Measurements from ENCODE around the gene ZNF668.
A peak's percentile ranks its signal among the peaks of the same experiment; 100 is the strongest.

Gene ZNF668

GRCh38 chr16:31073970-31074813, at the start of gene ZNF668, which contains the start of gene ZNF646:
ZNF668 (minus strand) TSS chr16:31074240; CDS start chr16:31064459, 9,781 bp downstream.
ZNF646 (plus strand) TSS chr16:31074422; CDS start chr16:31076325, 1,903 bp downstream.
- DNase-seq, result peak; percentile 100

- DNase-seq, result no peak
These were observed 46.1 kb upstream of the ZNF668 start for GRCh38 chr16:31120129-31120528.

GRCh38 chr16:31118223-31119155, 44.4 kb upstream of the ZNF668 start:
- peak; percentile 51 for DNase-seq

DNA sequence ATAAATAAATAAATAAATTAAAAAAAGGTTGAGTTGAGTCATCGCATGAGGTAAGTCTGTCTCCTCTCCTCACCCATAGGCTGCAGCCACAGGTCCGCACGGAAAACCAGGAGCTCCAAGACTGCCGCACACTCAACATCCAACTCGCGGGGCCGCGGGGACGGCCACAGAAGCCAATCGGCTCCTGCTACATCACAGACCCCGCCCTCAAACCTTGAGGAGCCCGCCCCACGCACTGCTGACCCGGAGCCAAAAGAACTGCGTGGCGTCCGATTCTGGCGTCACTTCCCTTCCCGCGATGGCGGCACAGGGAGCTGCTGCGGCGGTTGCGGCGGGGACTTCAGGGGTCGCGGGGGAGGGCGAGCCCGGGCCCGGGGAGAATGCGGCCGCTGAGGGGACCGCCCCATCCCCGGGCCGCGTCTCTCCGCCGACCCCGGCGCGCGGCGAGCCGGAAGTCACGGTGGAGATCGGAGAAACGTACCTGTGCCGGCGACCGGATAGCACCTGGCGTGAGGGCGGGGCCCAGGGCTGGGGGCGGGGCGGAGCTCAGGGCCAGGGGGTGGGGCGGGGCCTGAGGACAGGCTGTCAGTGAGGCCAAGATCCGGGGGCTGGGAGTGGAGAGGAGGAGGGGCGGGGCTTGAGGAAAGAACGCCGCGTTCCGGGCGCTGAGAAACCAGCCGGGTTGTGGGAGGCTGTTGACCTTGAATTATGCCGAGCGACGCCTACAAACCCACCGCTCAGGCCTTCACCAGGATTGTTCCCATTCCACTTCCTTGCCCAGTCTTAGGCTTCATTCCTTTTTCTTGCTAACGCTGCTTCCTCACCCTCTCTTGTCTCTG, 43.6 kb upstream of the ZNF668 start, which contains the start of gene KAT8:
TSS of gene KAT8 (plus strand) at position 281 of the 839 bp plus-strand sequence. CDS start at position 299, 18 bp downstream.
- peak; percentile 98 for DNase-seq

GRCh38 chr16:31114468-31114867, 40.4 kb upstream of the ZNF668 start:
- DNase-seq, result no peak

- DNase-seq, result peak; percentile 76
These were observed 39.4 kb upstream of the ZNF668 start for GRCh38 chr16:31113121-31114120.

DNA sequence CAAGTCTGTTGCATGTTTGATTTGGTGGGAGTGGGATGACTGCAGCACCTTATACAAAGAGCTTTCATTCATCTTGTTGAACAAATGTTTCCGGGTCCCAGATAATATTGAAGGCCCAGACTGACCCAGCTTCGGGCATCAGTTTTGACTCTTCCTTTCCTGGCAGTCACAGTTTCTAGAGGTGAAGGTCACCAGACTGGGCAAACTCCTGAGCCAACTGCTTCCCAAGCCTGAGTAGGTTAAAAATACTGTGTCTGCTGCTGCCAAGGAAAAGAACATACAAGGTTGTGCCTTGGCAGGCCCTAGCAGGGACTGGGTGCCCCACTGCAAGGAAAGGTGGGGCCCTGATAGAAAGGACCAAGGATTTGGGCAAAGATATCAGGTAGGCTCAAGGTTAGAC, 38.7 kb upstream of the ZNF668 start:
- DNase-seq, result no peak

GRCh38 chr16:31111881-31112466, 37.9 kb upstream of the ZNF668 start:
- no peak for DNase-seq

DNA sequence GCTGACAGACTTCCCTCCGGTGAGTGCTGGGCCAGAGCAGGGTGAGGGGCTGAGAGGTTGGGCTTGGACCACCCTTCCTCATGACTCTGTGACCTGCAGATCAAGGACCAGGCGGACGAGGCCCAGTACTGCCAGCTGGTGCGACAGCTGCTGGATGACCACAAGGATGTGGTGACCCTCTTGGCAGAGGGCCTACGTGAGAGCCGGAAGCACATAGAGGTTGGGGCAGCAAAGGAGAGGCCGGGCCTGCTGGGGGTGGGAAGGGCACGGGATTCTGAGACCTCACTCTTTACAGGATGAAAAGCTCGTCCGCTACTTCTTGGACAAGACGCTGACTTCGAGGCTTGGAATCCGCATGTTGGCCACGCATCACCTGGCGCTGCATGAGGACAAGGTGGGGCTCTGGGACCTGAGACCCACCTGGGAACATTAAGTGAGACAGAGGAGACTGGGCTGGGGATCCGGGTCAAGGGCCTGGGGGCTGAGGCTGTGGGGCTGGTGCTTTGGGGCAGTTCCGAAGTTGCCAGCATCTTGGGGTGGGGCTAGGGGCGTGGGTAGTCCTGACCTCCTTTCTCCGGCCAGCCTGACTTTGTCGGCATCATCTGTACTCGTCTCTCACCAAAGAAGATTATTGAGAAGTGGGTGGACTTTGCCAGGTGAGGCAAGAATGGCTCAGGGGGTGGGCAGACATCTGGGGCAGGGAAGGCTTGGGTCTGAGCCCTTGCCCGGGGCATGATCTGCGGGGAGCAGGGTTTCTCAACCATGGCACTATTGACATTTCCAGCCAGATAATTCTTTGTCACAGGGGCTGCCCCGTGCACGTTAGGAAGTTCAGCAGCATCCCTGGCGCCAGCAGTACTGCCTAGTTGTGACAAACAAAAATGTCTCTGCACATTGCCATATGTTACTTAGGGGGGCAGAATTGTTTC, 36.3 kb upstream of the ZNF668 start:
- no peak for DNase-seq

DNA sequence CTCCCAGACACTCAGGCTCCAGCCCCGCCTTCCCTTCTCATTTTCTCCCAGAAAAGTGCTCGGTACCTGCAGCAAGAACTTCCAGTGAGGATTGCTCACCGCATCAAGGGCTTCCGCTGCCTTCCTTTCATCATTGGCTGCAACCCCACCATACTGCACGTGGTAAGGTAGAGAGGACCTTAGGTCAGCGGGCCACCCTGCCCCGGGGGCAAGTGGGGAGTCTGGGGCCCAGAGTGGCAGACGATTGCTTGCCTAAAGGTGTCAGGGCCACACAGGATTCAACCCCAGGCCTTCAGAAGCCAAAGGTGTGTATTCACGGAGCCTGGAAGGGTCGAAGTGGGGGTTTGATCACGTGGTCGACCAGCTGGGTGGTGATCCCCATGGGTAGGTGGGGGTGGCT, 35.6 kb upstream of the ZNF668 start:
- no peak for DNase-seq

GRCh38 chr16:31108794-31109558, 34.9 kb upstream of the ZNF668 start:
- no peak for DNase-seq

DNA sequence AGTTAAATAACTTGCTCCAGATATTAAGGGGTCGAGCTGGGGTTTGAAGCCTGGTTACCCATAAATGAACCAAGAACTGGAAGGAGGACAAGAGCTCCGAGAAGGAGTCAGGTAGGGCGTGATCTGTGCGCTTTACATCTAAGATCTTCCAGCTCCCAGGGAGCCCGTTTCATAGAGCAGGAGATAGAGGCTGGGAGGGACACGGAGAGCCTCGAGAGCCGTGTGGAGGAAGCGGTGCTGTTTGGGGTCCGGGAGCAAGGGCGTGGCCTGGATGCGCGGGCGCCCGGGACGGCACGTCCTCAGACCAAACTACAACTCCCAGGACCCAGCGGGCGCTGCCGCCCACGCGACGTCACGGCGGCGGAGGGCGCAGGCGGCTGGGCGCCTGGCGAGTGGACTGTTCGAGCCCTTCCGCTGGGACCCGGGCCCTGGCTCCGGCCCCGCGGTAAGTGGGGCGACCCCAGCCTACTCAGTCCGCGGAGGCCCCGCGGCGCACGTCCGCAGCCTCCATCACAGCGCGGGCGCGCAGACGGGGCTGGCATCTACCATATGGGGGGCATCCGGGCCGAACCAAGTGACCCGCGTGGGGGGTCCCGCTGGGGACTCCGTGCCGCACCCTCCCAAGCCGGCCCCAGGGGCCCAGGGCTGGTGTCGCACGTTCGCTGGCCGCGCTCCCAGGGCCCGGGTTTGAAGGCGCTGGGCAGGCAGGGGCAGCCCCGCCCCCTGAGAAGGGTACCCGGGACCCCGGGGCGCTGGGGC, 34.2 kb upstream of the ZNF668 start, which contains the start of gene BCKDK:
TSS of gene BCKDK (plus strand) at position 352 of the 759 bp plus-strand sequence. CDS start 838 bp downstream, outside the sequence.
- peak; percentile 72 for DNase-seq

DNA sequence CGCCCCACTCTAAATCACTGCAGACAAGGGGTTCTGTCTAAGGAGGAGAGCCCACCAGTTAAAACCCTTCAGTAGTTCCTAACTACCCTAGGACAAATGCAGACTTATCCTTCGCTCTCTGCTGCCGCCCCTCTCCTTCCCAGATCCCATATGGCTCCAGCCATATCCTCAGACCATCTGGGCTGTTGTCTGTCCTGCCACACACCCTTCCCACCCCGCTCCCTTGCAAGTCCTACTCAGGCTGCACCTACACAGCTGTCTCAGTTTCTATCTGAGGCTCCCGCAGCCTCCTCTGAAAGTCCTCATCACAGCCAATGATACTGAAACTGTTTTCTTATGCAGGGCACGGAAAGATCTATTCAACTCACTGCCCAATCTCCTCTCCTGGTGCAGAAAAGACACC, 33.4 kb upstream of the ZNF668 start:
- DNase-seq, result no peak

- no peak for DNase-seq
These were observed 32.7 kb upstream of the ZNF668 start for GRCh38 chr16:31106509-31107464.

DNA sequence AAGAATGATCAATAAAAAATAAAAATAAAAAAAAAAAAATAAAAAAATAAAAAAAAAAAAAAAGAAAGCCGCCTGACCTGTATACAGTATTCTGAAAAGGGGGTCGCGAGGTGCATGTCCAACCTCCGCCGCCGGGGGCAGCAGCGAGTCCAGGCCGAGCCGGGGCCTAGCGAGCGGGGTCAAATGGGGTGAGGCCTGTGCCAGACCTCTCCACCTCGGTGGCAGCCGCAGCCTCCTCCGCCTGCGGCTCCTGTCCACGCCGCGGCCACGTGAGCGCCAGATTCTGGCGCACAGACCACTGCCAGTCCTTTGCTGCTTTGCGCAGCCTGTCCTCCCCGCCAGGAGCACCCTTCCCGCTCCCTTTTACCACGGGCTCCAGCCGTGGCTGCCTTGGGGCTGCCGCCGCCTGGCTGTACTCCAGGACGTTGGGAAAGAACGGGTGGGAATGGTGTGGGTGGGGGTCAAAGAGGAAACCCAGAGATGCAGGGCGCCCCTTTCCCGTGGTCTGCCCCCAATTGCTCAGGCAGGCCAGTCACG, 31.7 kb upstream of the ZNF668 start:
- DNase-seq, result peak; percentile 72
